GM21528 (cell line): Measurements from ENCODE around the gene BEX4.
"Not testable (repeated sequence)": the region's sequence is repeated elsewhere in the genome, so short reads cannot be mapped to it uniquely, and the experiment has no call there.

Experiments
- ATAC-seq: cut with Tn5 transposase; IDR thresholded peaks from one replicate; pipeline ENCODE4 v1.9.1; 2021; ENCODE audit warnings: mild to moderate bottlenecking, moderate library complexity; ENCODE audit not compliant: unreplicated experiment, low FRiP score

Gene BEX4, protein sequence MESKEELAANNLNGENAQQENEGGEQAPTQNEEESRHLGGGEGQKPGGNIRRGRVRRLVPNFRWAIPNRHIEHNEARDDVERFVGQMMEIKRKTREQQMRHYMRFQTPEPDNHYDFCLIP

DNA sequence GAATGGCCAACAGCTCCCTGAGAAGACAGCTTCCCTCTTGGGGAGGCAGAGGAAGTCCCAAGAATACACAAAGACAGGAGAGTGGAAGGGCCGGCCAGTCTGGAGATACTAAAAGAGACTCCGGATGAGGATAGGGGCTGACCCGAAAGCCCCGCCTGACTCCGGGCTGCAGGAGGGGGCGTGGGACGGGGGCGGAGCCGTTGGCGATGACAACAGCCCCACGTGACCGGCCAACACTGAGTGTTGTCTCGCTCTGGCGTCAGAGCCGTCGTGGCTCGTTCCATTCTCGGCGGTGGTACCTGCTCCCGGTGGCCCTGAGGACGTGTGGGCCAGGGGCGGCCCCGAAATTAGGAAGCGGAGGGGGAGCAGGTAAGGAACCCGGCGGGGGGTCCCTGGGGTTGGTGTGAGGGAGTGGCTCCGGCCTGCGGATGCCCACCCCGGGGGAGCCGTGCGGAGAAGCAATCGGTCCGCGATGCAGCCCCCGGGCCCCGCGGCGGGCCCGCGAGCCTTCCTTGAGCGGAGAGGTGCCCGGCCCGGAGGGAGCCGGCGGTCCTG is at the start of gene BEX4:
Gene BEX4, plus strand, starts transcription at position 239 of the 555 bp plus-strand sequence. CDS start 1,046 bp downstream, outside the sequence.
- ATAC-seq = peak; percentile 97

DNA sequence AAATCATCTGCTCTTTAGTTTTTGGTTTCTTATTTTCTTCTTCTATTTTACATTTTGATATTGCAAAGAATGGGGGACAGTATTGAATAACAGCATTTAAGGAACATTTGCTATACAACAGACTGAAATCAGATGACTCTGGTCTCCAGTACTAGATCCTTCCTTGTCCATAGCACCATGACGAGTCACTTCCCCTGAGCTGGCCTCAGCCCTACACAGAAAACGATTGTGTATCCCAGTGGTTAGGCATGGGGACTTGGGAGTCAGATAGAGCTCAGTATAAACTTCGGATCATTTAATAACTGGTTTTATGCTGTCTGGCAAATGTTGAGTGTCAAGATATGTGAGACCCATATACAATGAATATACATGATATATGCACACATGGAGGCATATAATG is 44.7 kb upstream of the BEX4 start:
- no peak for ATAC-seq

DNA sequence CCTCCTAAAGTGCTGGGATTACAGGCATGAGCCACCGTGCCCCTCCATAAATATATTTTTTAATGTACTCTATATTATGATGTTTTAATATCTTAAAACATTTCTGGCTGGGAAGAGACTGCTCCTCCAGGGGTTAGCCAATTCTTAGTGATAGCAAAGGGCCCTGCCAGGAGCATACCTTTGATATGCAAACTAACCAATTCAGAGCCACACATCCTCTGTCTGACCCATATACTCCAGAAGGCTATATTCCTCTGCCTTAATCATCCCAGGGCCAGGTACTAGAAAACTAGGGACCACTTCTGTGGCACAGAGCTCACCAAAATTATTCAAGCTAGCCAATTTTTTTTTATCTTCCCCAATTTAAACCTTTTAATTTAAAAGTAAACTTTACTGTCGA is 43.6 kb upstream of the BEX4 start:
- no peak for ATAC-seq

DNA sequence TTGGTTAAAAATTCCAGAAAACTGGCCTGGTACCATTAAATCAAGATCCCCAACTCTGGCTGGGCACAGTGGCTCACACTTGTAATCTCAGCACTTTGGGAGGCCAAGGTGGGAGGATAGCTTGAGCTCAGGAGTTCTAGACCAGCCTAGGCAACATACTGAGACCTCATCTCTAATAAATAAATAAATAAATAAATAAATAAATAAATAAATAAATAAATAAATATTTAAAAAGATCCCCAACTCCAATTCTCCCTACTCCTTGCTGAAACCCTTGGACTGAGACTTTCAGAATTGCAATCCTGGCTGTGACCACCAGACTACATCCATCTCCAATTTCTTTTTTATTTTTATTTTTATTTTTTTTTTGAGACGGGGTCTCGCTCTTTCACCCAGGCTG is 39.7 kb upstream of the BEX4 start:
- not testable (repeated sequence) for ATAC-seq

DNA sequence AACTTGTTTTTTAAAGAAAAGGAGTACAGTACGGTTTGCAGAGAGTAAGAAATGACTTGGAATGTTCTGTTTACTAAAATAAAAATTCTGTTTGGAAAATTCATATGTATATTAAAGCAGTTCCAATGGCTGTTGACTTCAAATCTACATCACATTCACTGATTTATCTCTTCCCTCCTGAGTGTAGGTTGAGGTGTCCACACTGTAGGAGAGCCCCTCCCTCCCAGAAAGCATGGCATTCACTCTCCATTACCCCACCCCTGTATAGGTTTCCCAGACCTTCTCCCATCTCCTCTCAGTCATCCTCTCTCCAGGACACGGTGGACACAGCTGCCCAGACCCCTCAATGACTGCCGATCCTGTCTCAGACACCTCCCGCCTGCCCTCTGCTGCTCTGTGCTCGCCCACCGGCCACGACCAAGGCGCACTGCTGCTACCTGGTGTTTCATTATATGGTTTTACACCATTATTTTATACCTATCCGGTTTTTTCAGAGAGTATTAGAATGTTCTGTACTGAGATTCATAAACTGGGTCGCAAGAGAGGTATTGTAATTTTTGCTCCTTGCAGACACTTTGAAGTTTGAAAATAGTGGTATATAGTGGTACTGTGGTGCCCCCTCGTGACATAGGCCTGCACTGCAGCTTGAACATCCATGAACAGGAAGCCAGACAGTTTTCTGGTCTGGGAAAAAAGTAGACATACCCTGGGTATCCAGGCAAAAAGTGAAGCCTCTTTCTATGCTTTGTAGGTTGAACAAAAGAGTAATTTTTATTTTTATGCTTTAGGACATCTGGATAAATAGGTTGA is 38.8 kb upstream of the BEX4 start:
- no peak for ATAC-seq

DNA sequence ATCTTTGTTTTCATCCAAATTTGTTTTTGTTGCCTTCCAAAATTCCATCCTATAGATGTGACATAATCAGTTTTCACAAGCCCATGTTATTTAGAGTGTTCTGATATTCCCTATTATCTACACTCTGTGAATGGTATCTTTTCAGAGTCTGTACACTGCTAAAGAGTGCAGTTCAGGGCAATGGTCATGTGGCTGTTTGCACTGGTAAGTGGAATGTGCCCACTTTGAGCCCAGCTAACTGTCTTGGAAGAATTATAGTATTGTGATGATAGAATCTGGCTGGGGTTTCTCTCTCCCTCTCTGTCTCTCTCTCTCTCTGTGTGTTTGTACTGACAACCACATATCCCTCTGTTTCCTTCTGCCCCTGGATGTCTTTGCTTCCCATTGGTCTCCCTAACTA is 37.4 kb upstream of the BEX4 start:
- ATAC-seq = no peak

DNA sequence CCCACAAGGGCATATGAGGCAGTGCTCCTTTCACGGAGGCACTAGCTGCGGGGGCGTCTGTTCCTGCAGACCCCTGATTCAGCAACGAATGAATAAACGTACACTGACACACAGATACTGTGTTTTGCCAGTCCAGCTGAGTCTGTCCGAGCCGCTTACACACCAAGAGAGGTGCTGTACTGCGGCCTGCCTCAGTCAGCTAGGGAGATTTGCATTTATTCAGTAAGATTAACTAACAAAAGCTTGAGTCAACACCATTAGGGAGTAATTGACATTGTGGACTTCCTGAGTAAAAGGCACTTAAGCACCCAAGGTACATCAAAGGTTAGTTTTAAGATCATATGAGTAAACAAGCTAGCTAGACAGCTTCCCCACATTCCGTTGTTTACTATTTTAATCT is 31.0 kb upstream of the BEX4 start:
- no peak for ATAC-seq

DNA sequence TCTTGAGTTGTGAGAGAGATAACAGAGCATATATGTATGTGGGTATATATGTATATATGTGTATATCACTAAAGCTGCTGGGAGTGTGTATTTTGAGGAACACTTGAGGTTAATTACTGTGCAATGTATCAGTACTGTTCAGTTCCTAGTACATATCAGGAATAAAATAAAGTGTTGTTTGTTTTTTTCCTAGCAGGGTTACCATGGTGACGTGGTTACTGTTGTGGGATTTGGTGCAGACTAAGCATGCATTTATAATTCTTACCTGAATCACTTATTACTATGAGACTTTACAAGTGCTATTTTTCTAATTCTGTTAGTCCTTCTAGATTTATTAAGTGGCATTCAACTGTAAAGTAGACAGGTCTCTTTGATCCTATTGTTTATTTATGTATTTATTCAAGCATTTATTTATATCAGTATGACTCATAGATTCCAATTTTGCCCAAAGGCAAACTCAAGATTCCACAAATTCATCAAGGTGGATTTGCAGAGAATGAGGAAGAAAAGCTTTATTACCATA is 26.9 kb upstream of the BEX4 start:
- no peak for ATAC-seq

DNA sequence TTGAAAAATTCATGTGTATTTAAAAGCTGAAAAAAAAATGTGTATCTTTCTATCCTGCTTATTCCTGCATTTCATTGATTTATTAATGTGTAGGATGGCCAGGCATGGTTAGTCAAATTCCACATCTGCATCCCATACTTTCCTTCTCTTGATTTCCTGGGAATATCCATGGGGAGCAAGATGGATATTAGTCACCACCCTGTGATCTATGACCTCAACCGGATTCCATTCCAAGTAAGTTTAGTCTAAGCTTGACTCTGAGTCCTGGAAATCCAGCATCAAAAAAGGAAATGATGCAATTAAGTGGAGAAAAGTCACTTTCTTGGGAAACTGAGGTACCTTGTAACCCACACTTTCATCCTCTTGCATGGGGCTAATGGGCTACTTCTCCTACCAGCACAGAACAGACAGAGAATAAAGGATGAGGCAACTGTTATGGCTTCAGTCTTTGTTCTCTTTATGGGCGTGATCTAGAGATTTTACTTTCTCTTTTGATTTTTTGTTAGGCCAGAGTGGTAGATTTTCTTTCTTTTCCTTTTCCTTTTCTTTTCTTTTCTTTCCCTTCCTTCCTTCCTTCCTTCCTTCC is 17.1 kb upstream of the BEX4 start:
- no peak for ATAC-seq

DNA sequence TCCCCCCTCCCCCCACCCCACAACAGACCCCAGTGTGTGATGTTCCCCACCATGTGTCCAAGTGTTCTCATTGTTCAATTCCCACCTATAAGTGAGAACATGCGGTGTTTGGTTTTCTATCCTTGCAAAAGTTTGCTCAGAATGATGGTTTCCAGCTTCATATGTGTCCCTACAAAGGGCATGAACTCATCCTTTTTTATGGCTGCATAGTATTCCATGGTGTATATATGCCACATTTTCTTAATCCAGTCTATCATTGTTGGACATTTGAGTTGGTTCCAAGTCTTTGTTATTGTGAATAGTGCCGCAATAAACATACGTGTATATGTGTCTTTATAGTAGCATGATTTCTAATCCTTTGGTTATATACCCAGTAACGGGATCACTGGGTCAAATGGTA is 16.2 kb upstream of the BEX4 start:
- not testable (repeated sequence) for ATAC-seq

DNA sequence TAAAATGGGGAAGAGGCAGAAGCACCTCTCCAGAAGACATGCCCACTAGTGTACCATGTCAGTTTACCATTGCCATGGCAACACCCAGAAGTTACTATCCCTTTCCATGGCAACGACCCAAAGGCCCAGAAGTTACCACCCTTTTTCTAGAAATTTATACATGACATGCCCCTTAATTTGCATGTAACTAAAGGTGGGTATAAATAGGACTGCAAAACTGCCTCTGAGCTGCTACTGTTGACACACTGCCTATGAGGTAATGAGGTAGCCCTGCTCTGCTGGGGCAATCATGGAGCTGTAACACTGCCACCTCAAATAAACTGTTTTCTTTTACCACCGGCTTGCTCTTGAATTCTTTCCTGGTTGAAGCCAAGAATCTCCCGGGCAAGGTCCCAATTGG is 13.9 kb upstream of the BEX4 start:
- ATAC-seq = no peak

DNA sequence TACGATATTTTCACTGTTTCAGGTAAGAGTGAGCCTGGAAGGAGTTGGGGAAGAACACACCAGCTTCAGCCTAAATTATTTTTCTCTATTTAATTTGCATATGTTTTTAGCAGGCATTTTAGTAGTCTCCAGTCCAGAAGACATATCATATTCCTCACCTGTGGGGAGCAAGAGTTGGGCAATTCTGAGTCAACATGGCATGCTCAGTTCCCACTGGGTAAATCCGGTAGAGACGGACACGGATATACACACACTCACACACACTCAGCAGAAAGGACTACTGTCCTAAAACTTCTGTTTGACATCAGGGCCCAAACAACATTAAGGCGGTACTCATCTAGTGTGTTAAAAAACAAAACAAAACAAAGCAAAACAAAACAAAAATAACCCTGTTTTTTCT is 4.9 kb upstream of the BEX4 start:
- ATAC-seq = no peak

DNA sequence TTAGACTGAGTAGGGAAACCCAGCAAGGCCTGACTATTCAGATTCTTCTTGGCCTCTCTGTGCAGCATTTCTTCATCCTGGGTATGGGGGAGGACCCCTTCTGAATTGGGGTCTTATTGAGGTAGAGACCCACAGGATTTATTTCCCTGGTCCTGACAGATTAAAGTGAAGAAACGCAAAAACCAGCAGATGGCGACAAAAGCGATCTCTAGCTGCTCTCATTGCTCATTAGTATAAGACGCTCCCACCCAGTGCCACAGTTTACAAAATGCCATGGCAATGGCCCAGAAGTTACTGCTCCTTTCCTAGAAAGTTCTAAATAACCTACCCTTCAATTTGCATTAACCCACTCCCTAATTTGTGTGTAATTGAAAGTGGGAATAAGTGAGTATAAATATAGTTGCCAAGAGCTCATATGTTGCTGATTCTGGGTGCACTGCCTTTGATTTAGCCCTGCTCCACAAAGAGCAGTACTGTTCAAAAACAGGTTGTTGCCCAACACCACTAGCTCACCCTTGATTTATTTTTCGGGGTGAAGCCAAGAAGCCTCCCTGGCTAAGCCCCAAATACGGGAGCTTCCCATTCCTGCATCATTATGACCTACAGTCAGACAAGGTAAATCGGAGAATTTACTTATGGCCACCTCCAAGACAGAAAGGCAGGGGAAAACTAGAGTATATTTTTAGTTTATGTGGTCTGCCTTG is 3.7 kb upstream of the BEX4 start:
- no peak for ATAC-seq

DNA sequence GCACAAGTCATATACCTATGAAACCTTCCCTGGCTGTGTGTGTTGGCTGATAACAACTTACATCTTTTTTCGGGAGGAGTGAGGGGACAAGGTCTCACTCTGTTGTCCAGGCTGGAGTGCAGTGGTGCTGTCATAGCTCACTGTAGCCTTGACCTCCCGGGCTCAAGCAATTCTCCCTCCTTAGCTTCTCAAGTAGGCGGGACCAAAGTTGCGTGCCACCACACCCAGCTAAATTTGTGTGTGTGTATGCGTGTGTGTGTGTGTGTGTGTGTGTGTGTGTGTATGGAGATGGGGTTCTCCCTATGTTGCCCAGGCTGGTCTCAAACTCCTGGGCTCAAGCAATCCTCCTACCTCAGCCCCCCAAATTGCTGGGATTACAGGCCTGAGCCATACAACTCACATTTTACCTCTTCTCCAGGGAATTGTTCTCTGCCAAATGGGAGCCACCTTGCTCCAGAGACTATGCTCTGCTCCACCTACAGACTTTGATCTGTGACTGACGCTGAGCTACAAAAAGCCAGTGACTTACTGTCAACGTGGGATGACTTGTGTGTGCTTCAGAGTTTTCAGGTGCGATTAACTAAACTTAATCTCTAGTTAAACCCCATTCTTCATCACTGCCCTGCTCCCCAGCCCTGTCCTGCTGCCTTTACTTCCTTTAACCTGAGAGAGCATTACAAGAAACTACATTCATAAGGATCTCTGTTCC is 2.0 kb upstream of the BEX4 start:
- no peak for ATAC-seq

DNA sequence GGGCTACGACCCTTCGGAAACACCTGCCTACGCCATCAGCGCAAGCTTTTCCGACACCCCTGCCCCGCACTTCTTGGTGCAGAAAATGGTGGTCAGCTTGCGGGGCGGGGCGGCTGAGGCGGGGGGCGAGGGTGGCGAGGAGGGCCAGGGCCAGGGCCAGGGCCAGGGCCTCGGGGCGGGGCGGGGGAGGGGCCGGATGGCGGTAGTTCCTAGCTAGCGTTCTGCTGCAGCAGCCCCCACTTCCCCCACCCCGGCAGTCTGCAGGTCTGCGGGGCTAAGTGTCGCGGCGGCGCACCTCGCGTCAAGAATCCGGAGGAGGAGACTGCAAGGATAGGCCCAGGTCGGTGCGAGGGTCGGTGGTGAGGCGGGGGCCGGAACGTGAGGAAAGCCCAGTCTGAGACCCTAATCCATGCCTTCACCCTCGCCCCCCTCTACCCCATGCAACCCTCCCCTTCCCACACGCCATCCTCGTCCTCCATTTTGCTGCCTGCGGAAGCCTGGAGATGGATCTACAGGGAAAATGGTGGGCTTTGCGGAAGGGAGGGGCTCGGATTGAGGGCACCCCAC is 600 bp downstream of the BEX4 start:
- no peak for ATAC-seq

DNA sequence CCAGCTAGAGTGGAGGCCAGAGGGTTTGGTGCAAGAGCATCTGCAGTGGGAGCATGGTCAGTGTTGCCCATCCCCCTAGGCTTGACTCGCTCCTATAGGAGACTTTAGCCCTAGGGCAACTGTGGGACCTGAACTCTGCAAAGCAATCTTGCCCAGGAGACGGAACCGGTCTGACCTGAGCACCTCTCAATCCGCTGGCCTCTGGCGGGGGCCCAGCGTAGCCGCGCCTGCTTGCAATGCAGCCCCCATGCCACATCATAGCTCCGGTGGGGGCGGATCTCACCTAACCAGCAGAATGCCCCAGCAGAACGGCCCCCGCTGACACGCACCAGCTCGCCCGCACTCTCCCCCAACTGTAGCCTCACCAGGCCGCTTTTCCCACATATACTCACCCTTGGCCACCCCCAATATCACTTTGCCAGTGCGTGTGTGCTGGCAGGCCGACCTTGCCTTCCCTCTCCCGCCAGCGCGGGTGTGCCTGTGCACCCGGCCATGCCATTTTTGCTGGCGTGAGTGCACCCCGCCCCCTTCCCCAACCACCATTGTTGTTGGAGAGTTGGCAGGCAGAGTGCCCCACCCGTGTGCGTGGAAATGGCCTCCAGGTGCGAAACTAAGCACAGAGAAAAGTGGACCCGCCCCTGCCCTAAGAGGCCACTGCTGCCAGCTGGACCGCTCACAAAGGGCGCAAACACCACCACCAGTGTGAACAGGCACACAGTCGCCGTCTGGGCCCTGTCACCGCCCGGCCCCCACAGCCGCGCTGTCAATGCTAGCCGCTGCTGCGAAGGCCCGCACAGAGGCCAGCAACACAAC is 5.8 kb downstream of the BEX4 start:
- ATAC-seq = no peak

DNA sequence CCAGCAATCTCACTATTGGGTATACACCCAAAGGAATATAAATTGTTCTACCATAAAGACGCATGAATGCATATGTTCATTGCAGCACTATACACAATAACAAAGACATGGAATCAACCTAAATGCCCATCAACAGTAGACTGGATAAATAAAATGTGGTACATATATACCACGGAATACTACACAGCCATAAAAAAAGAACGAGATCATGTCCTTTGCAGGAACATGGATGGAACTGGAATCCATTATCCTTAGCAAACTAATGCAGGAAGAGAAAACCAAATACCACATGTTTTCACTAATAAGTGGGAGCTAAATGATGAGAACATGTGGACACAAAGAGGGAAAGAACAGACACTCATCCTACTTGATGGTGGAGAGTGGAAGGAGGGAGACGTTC is 11.0 kb downstream of the BEX4 start:
- not testable (repeated sequence) for ATAC-seq

DNA sequence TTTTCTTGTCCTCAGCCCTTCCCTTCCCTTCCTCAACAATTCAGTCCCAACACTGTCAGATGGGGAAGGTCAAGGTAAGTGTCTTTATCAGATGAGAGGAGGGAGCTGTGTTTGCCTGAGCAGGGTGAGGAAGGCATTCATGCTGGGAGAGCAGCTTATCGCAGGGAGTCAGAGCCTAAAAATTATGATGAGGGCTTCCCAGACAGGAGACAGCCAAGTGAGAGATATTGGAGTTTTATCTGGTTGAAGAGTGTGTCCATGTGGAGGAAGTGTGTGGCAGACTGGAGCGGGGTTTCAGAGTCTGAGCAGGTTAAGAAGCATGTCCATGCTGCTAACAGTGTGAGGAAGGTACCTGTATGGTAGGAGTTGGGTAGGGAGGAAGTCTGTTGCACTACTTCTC is 18.4 kb downstream of the BEX4 start:
- ATAC-seq = no peak

DNA sequence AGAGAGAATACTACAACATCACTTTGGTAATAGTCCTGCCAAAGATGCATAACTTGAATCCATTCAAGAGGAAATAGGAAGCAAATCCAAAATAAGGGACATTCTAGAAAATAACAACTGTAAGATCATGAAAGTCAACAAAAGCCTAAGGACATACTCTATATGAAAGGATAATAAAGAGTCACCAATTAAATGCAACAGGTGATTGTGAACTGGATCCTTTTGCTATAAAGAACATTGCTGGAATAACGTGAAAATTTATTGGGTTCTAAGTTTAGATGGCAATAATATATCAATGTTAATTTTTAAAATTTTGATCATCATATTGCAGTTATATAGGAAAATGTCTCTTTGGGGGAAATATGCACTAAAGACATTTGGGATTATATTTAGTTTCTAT is 20.0 kb downstream of the BEX4 start:
- ATAC-seq = no peak
